ENCODE data around the gene TRMT112. TPM values are rescaled to one million over a fixed set of nuclear protein-coding genes. Genes with fewer than 3 reads are reported as not detected.

The TRMT112 gene
- total and polyA plus RNA-seq, 2 donors from 2014 or later, result 172 to 291 TPM

GRCh38 chr11:64303109-64304031 lies 14.0 kb downstream of the TRMT112 start:
- Histone ChIP-seq H3K4me1 (ENCODE audit: control insufficient read depth in 2 of 3, insufficient read depth in 2 of 3, low read depth in 1 of 3, low read length in 3 of 3) (peaks cover 0 to 35% (median 7%) of the 10 kb centered on the region in 3 donors), H3K27me3 (ENCODE audit: control insufficient read depth, insufficient read depth, low read length) (peaks cover 11% of the 10 kb centered on the region), H3K9ac (ENCODE audit: low read length in 3 of 3) (peak overlapping the region in 2 of 3 donors; percentile 20 to 77), H3K9me3 (ENCODE audit: control insufficient read depth in 2 of 3, insufficient read depth in 1 of 3, low read length in 3 of 3) (no peaks in the 10 kb centered on the region), H3K27ac (ENCODE audit: low read depth in 2 of 2, low read length in 2 of 2) (peak overlapping the region in 1 of 2 donors; percentile 99), H3K36me3 (ENCODE audit: control insufficient read depth in 2 of 3, insufficient read depth in 3 of 3, low read length in 3 of 3) (peaks cover 0 to 3% (median 0%) of the 10 kb centered on the region in 3 donors), H3K4me3 (ENCODE audit: low read length in 3 of 3) (no peak overlapping the region)
- intact Hi-C loops (cut with DNase I), result loop anchor here (5.0 kb wide), 1 partner anchor 111 kb away; no protein-coding TSS in a partner anchor
- TF ChIP-seq CTCF (IDR thresholded peaks at IDR 0.05; ENCODE audit: borderline replicate concordance, extremely low read depth, insufficient read depth), result no peak
- DNase-seq, result peak in 2 of 5 donors; percentile 68 to 75
- no peak for FAIRE-seq

- Histone ChIP-seq H3K27ac (ENCODE audit: low read depth in 2 of 2, low read length in 2 of 2) (no peak within 1 kb of the TSS), H3K4me1 (ENCODE audit: control insufficient read depth in 2 of 3, insufficient read depth in 2 of 3, low read depth in 1 of 3, low read length in 3 of 3) (peaks cover 0 to 26% (median 0%) of the 10 kb centered on the region in 3 donors), H3K9me3 (ENCODE audit: control insufficient read depth in 2 of 3, insufficient read depth in 1 of 3, low read length in 3 of 3) (no peaks in the 10 kb centered on the region), H3K36me3 (ENCODE audit: control insufficient read depth in 2 of 3, insufficient read depth in 3 of 3, low read length in 3 of 3) (no peaks in the 10 kb centered on the region), H3K27me3 (ENCODE audit: control insufficient read depth, insufficient read depth, low read length) (peaks cover 39% of the 10 kb centered on the region), H3K4me3 (ENCODE audit: low read length in 3 of 3) (peak within 1 kb of the TSS; percentile 11 to 53 (median 45)), H3K9ac (ENCODE audit: low read length in 3 of 3) (peak within 1 kb of the TSS in 1 of 3 donors; percentile 26)
- TF ChIP-seq CTCF (IDR thresholded peaks at IDR 0.05; ENCODE audit: borderline replicate concordance, extremely low read depth, insufficient read depth), result no peak
- no peak for FAIRE-seq
- peak in 4 of 5 donors; percentile 25 to 80 (median 62) for DNase-seq
- intact Hi-C loops (cut with DNase I), result loop anchor here (5.0 kb wide), 1 partner anchor 108 kb away; no protein-coding TSS in a partner anchor
These were observed 17.3 kb downstream of the TRMT112 start, which contains the start of gene CATSPERZ for GRCh38 chr11:64299847-64300648. Gene CATSPERZ, plus strand, starts transcription at chr11:64300358. Its CDS starts 53 bp downstream, at chr11:64300411.

- Histone ChIP-seq H3K4me1 (ENCODE audit: control insufficient read depth in 2 of 3, insufficient read depth in 2 of 3, low read depth in 1 of 3, low read length in 3 of 3) (peaks cover 0 to 23% (median 0%) of the 10 kb centered on the region in 3 donors), H3K27me3 (ENCODE audit: control insufficient read depth, insufficient read depth, low read length) (peaks cover 42% of the 10 kb centered on the region), H3K9ac (ENCODE audit: low read length in 3 of 3) (no peak overlapping the region), H3K4me3 (ENCODE audit: low read length in 3 of 3) (peak overlapping the region in 1 of 3 donors; percentile 17), H3K27ac (ENCODE audit: low read depth in 2 of 2, low read length in 2 of 2) (no peak overlapping the region), H3K9me3 (ENCODE audit: control insufficient read depth in 2 of 3, insufficient read depth in 1 of 3, low read length in 3 of 3) (no peaks in the 10 kb centered on the region), H3K36me3 (ENCODE audit: control insufficient read depth in 2 of 3, insufficient read depth in 3 of 3, low read length in 3 of 3) (no peaks in the 10 kb centered on the region)
- TF ChIP-seq CTCF (IDR thresholded peaks at IDR 0.05; ENCODE audit: borderline replicate concordance, extremely low read depth, insufficient read depth), result no peak
- intact Hi-C loops (cut with DNase I), result no loop called here
- FAIRE-seq (no peak), DNase-seq (peak; percentile 32 to 85 (median 60))
These were observed 18.2 kb downstream of the TRMT112 start for GRCh38 chr11:64298966-64299846.

Measured in kidney (tissue), 14 donors.